Activated naive CD8-positive, alpha-beta T cell treated with anti-CD3 and anti-CD28 coated beads for 36 hours (primary cell): Measurements from ENCODE around the gene CDK5. TPM values are rescaled to one million over a fixed set of nuclear protein-coding genes. Genes with fewer than 3 reads are reported as not detected.

Source experiments
- DNase-seq: peaks from one replicate; pipeline ENCODE4 v3.0.0; 2021
- H3K27ac Mint-ChIP-seq: one replicate; pipeline ENCODE4 v1.8.0; 2022; ENCODE audit warnings: mild to moderate bottlenecking, moderate library complexity, mixed read lengths
- H3K27me3 Mint-ChIP-seq: one replicate; pipeline ENCODE4 v1.8.0; 2022; ENCODE audit warnings: mild to moderate bottlenecking, mixed read lengths
- H3K36me3 Mint-ChIP-seq: one replicate; pipeline ENCODE4 v1.8.0; 2021; ENCODE audit warnings: mild to moderate bottlenecking, mixed read lengths
- H3K4me1 Mint-ChIP-seq: one replicate; pipeline ENCODE4 v1.8.0; 2021; ENCODE audit warnings: mixed read lengths
- H3K4me3 Mint-ChIP-seq: one replicate; pipeline ENCODE4 v1.8.0; 2022; ENCODE audit warnings: mild to moderate bottlenecking, moderate library complexity, mixed read lengths
- H3K9me3 Mint-ChIP-seq: one replicate; pipeline ENCODE4 v1.8.0; 2022; ENCODE audit warnings: mixed read lengths
- total RNA-seq, 2 experiments: library from RNA; stranded (reverse); gene quantifications; one replicate each; pipeline ENCODE4 v1.2.3, GENCODE V29; 2021

The CDK5 gene
- total RNA-seq, 2 experiments from 2014 or later: 13.3 to 16.0 TPM

- no peak for DNase-seq
- Mint-ChIP-seq H3K27me3 (no peaks in the 10 kb centered on the region), H3K27ac (no peak overlapping the region), H3K9me3 (no peaks in the 10 kb centered on the region), H3K4me3 (no peak overlapping the region), H3K4me1 (no peaks in the 10 kb centered on the region), H3K36me3 (no peaks in the 10 kb centered on the region)
These were observed 12.3 kb upstream of the CDK5 start for GRCh38 chr7:151069841-151070573.

GRCh38 chr7:151068069-151068773 lies 10.5 kb upstream of the CDK5 start:
- Mint-ChIP-seq H3K27me3 (no peaks in the 10 kb centered on the region), H3K36me3 (peaks cover 8% of the 10 kb centered on the region), H3K4me1 (peaks cover 2% of the 10 kb centered on the region), H3K27ac (no peak overlapping the region), H3K9me3 (no peaks in the 10 kb centered on the region), H3K4me3 (no peak overlapping the region)
- DNase-seq: no peak

- Mint-ChIP-seq H3K4me3 (no peak overlapping the region), H3K27ac (no peak overlapping the region), H3K9me3 (no peaks in the 10 kb centered on the region), H3K27me3 (no peaks in the 10 kb centered on the region), H3K36me3 (peaks cover 9% of the 10 kb centered on the region), H3K4me1 (peaks cover 4% of the 10 kb centered on the region)
- DNase-seq: no peak
These were observed 8.7 kb upstream of the CDK5 start for GRCh38 chr7:151066273-151066974.

- Mint-ChIP-seq H3K27ac (no peak overlapping the region), H3K9me3 (no peaks in the 10 kb centered on the region), H3K36me3 (peaks cover 10% of the 10 kb centered on the region), H3K4me1 (peaks cover 10% of the 10 kb centered on the region), H3K4me3 (no peak overlapping the region), H3K27me3 (no peaks in the 10 kb centered on the region)
- no peak for DNase-seq
These were observed 7.8 kb upstream of the CDK5 start for GRCh38 chr7:151065516-151065915.

- Mint-ChIP-seq H3K36me3 (peaks cover 10% of the 10 kb centered on the region), H3K27ac (no peak overlapping the region)
These were observed 7.3 kb upstream of the CDK5 start for GRCh38 chr7:151064993-151065392.

GRCh38 chr7:151064454-151064853 lies 6.8 kb upstream of the CDK5 start:
- DNase-seq: no peak
- peaks cover 12% of the 10 kb centered on the region for H3K4me1 Mint-ChIP-seq
- H3K9me3 Mint-ChIP-seq: no peaks in the 10 kb centered on the region
- H3K4me3 Mint-ChIP-seq: no peak overlapping the region
- H3K27ac Mint-ChIP-seq: no peak overlapping the region
- peaks cover 10% of the 10 kb centered on the region for H3K36me3 Mint-ChIP-seq
- H3K27me3 Mint-ChIP-seq: no peaks in the 10 kb centered on the region

More at GRCh38 chr7:151064993-151065392, 7.3 kb upstream of the CDK5 start:
- DNase-seq: no peak
- H3K27me3 Mint-ChIP-seq: no peaks in the 10 kb centered on the region
- H3K9me3 Mint-ChIP-seq: no peaks in the 10 kb centered on the region
- no peak overlapping the region for H3K4me3 Mint-ChIP-seq
- H3K4me1 Mint-ChIP-seq: peaks cover 12% of the 10 kb centered on the region

- Mint-ChIP-seq H3K9me3 (no peaks in the 10 kb centered on the region), H3K36me3 (peaks cover 10% of the 10 kb centered on the region), H3K27me3 (no peaks in the 10 kb centered on the region), H3K4me3 (no peak overlapping the region), H3K4me1 (peaks cover 21% of the 10 kb centered on the region), H3K27ac (no peak overlapping the region)
- no peak for DNase-seq
These were observed 5.5 kb upstream of the CDK5 start for GRCh38 chr7:151063212-151063561.

GRCh38 chr7:151062399-151063211 lies 4.9 kb upstream of the CDK5 start:
- no peaks in the 10 kb centered on the region for H3K9me3 Mint-ChIP-seq
- H3K27me3 Mint-ChIP-seq: no peaks in the 10 kb centered on the region

GRCh38 chr7:151062111-151062398 lies 4.4 kb upstream of the CDK5 start:
- no peaks in the 10 kb centered on the region for H3K9me3 Mint-ChIP-seq
- H3K27ac Mint-ChIP-seq: no peak overlapping the region
- H3K27me3 Mint-ChIP-seq: no peaks in the 10 kb centered on the region
- H3K4me1 Mint-ChIP-seq: peaks cover 26% of the 10 kb centered on the region
- peaks cover 10% of the 10 kb centered on the region for H3K36me3 Mint-ChIP-seq
- no peak for DNase-seq
- no peak overlapping the region for H3K4me3 Mint-ChIP-seq

More at GRCh38 chr7:151062399-151063211, 4.9 kb upstream of the CDK5 start:
- Mint-ChIP-seq H3K4me1 (peaks cover 21% of the 10 kb centered on the region), H3K36me3 (peaks cover 10% of the 10 kb centered on the region), H3K4me3 (no peak overlapping the region), H3K27ac (no peak overlapping the region)
- no peak for DNase-seq

- Mint-ChIP-seq H3K4me3 (peak overlapping the region; percentile 94), H3K27me3 (no peaks in the 10 kb centered on the region), H3K36me3 (peaks cover 10% of the 10 kb centered on the region), H3K9me3 (no peaks in the 10 kb centered on the region), H3K4me1 (peaks cover 31% of the 10 kb centered on the region), H3K27ac (no peak overlapping the region)
- DNase-seq: no peak
These were observed 3.8 kb upstream of the CDK5 start for GRCh38 chr7:151061213-151062110.

GRCh38 chr7:151060416-151061212 lies 2.9 kb upstream of the CDK5 start:
- Mint-ChIP-seq H3K9me3 (no peaks in the 10 kb centered on the region), H3K4me3 (peak overlapping the region; percentile 94), H3K4me1 (peaks cover 32% of the 10 kb centered on the region), H3K27ac (no peak overlapping the region), H3K27me3 (no peaks in the 10 kb centered on the region), H3K36me3 (peaks cover 10% of the 10 kb centered on the region)
- peak; percentile 18 for DNase-seq

GRCh38 chr7:151060113-151060415 lies 2.4 kb upstream of the CDK5 start:
- peak overlapping the region; percentile 62 for H3K27ac Mint-ChIP-seq
- peaks cover 10% of the 10 kb centered on the region for H3K36me3 Mint-ChIP-seq
- H3K4me3 Mint-ChIP-seq: peak overlapping the region; percentile 94
- no peak for DNase-seq
- H3K4me1 Mint-ChIP-seq: peaks cover 32% of the 10 kb centered on the region
- H3K27me3 Mint-ChIP-seq: no peaks in the 10 kb centered on the region
- H3K9me3 Mint-ChIP-seq: no peaks in the 10 kb centered on the region

GRCh38 chr7:151059367-151060112 lies 1.8 kb upstream of the CDK5 start, which contains the start of gene SLC4A2:
TSS of gene SLC4A2 (plus strand) at chr7:151059589. CDS start at chr7:151061988, 2,399 bp downstream.
- peak; percentile 81 for DNase-seq
- peak within 1 kb of the TSS; percentile 92 for H3K27ac Mint-ChIP-seq
- peak within 1 kb of the TSS; percentile 94 for H3K4me3 Mint-ChIP-seq
- H3K4me1 Mint-ChIP-seq: peaks cover 32% of the 10 kb centered on the region
- peaks cover 10% of the 10 kb centered on the region for H3K36me3 Mint-ChIP-seq
- H3K27me3 Mint-ChIP-seq: no peaks in the 10 kb centered on the region
- H3K9me3 Mint-ChIP-seq: no peaks in the 10 kb centered on the region
